Sigmoid colon (tissue), 3 donors: Measurements from ENCODE around the gene STAG1.

Experiments
- POLR2A ChIP-seq, 2 donors: fragments of 450-650 bp; IDR thresholded peaks; one replicate each; pipeline ENCODE4 v1.6.1; 2016; ENCODE audit warnings: antibody characterized with exemption in 2 of 2, mild to moderate bottlenecking in 2 of 2, moderate library complexity in 2 of 2
- TF ChIP-seq, protein P1 (sequence below), 4 experiments: fragments of 450-650 bp in 3 of 4; fragments of 200-600 bp in 1 of 4; IDR thresholded peaks; one replicate each; pipeline ENCODE4 v1.5.1; 2016 to 2019; ENCODE audit warnings: antibody characterized with exemption in 4 of 4, mild to moderate bottlenecking in 3 of 4, moderate library complexity in 2 of 4

DNA sequence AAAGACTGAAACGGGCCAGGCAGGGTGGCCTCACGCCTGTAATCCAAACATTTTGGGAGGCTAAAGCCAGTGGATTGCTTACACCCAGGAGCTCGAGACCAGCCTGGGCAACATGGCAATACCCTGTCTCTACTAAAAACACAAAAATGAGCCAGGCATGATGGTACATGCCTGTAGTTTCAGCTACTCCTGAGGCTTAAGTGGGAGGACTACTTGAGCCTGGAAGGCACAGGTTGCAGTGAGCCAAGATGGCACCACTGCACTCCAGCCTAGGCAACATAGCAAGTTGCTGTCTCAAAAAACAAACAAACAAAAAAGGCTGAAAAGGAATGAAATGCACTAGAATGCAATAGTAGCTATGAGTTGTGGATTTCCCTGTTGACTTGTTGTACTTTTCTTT lies 94.7 kb downstream of the STAG1 start:
- TF ChIP-seq, protein P1, sequence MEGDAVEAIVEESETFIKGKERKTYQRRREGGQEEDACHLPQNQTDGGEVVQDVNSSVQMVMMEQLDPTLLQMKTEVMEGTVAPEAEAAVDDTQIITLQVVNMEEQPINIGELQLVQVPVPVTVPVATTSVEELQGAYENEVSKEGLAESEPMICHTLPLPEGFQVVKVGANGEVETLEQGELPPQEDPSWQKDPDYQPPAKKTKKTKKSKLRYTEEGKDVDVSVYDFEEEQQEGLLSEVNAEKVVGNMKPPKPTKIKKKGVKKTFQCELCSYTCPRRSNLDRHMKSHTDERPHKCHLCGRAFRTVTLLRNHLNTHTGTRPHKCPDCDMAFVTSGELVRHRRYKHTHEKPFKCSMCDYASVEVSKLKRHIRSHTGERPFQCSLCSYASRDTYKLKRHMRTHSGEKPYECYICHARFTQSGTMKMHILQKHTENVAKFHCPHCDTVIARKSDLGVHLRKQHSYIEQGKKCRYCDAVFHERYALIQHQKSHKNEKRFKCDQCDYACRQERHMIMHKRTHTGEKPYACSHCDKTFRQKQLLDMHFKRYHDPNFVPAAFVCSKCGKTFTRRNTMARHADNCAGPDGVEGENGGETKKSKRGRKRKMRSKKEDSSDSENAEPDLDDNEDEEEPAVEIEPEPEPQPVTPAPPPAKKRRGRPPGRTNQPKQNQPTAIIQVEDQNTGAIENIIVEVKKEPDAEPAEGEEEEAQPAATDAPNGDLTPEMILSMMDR (IDR thresholded peaks at IDR 0.05), result no peak
- no peak for TF ChIP-seq POLR2A (IDR thresholded peaks at IDR 0.05)
